Measurements from ENCODE around the gene SAMD13.

SAMD13 gene, protein sequence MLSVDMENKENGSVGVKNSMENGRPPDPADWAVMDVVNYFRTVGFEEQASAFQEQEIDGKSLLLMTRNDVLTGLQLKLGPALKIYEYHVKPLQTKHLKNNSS
- long read RNA-seq, transcript SAMD13-206 (4 exons, 785 nt), result major isoform, 10 of 36 reads
- long read RNA-seq, partial matches to known transcripts, result 8 of 36 reads
- long read RNA-seq, other reads (novel, unspliced or antisense), result 13 of 36 reads

DNA sequence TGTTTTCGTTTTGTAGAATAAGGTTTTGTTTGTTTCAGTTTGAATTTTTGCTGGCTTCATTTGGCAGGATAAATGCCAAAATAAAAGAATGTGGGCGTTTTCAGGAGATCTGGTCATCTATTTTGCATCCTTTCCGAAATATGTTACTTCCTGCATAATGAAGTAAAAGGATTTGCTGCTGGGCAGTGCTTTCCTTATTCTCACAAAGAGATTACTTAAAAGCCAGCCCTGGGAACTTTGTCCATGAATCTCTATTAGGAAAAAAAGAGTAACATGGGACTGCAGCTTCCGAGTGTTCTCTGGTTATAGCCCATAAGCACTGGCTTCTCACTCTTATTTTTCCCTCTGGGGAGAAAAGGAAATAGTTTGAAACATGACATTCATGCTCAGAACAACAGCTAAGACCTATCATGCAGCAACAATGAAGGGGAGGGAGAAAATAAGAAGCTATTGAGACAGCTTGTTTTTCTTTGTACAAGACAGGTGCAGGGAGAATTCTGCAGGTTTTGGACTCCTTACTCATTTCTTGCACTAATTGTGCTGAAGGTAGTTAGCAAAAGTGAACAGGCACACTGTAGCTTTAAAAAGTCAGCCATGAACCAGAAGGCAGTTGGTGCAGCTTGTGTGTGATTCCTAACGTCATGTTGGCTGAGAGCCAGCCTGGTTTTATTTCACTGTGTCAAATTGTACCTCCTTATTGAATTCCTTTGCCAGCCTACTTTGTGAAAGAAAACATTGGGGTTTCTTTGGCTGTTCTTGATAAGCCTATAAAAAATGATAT, at the start of gene SAMD13:
Gene SAMD13 (plus strand): TSS at position 705 of the 781 bp plus-strand sequence. CDS start 1,527 bp downstream, outside the sequence.
- peak within 1 kb of the TSS; percentile 95 for H3K27ac ChIP-seq (replicated peaks)
- H3K27me3 ChIP-seq (ENCODE audit: insufficient read depth, poor library complexity, severe bottlenecking), result no peaks in the 10 kb centered on the region
- peak; percentile 58 to 76 for DNase-seq (ENCODE audit: low read depth in 1 of 2, low spot score in 1 of 2)
- peak within 1 kb of the TSS; percentile 33 for H3K4me3 ChIP-seq (replicated peaks; ENCODE audit: insufficient read depth, low read length)
- no peak for TF ChIP-seq POLR2AphosphoS5 (IDR thresholded peaks at IDR 0.05; ENCODE audit: low read depth)
- TF ChIP-seq, protein P1, sequence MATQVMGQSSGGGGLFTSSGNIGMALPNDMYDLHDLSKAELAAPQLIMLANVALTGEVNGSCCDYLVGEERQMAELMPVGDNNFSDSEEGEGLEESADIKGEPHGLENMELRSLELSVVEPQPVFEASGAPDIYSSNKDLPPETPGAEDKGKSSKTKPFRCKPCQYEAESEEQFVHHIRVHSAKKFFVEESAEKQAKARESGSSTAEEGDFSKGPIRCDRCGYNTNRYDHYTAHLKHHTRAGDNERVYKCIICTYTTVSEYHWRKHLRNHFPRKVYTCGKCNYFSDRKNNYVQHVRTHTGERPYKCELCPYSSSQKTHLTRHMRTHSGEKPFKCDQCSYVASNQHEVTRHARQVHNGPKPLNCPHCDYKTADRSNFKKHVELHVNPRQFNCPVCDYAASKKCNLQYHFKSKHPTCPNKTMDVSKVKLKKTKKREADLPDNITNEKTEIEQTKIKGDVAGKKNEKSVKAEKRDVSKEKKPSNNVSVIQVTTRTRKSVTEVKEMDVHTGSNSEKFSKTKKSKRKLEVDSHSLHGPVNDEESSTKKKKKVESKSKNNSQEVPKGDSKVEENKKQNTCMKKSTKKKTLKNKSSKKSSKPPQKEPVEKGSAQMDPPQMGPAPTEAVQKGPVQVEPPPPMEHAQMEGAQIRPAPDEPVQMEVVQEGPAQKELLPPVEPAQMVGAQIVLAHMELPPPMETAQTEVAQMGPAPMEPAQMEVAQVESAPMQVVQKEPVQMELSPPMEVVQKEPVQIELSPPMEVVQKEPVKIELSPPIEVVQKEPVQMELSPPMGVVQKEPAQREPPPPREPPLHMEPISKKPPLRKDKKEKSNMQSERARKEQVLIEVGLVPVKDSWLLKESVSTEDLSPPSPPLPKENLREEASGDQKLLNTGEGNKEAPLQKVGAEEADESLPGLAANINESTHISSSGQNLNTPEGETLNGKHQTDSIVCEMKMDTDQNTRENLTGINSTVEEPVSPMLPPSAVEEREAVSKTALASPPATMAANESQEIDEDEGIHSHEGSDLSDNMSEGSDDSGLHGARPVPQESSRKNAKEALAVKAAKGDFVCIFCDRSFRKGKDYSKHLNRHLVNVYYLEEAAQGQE (IDR thresholded peaks at IDR 0.05; ENCODE audit: insufficient replicate concordance, low read depth), result no peak
- no peak for TF ChIP-seq SPI1 (IDR thresholded peaks at IDR 0.05; ENCODE audit: borderline replicate concordance, low read depth)
- no peak for TF ChIP-seq GABPA (IDR thresholded peaks at IDR 0.05; ENCODE audit: low read depth)
- TF ChIP-seq, protein P2, sequence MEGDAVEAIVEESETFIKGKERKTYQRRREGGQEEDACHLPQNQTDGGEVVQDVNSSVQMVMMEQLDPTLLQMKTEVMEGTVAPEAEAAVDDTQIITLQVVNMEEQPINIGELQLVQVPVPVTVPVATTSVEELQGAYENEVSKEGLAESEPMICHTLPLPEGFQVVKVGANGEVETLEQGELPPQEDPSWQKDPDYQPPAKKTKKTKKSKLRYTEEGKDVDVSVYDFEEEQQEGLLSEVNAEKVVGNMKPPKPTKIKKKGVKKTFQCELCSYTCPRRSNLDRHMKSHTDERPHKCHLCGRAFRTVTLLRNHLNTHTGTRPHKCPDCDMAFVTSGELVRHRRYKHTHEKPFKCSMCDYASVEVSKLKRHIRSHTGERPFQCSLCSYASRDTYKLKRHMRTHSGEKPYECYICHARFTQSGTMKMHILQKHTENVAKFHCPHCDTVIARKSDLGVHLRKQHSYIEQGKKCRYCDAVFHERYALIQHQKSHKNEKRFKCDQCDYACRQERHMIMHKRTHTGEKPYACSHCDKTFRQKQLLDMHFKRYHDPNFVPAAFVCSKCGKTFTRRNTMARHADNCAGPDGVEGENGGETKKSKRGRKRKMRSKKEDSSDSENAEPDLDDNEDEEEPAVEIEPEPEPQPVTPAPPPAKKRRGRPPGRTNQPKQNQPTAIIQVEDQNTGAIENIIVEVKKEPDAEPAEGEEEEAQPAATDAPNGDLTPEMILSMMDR (IDR thresholded peaks at IDR 0.05; ENCODE audit: insufficient read depth, low read length), result no peak

DNA sequence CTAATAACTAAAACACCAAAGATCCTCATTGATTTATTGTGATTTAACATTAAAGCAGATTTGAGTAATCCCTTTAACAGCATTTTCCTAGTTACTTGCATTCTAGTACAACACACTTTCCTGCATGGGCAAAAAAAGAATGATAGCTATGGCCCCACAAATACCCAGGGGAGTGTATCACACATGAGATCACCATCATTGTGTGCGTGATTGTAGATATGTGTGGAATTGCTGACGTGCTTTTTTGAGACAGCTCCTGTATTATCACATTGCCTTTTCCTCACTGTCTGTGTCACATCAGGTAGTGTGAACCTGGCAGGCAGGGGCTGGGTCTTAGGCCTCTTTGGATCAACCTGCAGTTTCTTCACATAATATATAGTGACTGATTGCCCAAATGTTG, 48.5 kb upstream of the SAMD13 start:
- TF ChIP-seq SPI1 (IDR thresholded peaks at IDR 0.05; ENCODE audit: borderline replicate concordance, low read depth) (no peak), GABPA (IDR thresholded peaks at IDR 0.05; ENCODE audit: low read depth) (no peak)
- TF ChIP-seq, protein P1 (IDR thresholded peaks at IDR 0.05; ENCODE audit: insufficient replicate concordance, low read depth), result no peak
- TF ChIP-seq, protein P2 (IDR thresholded peaks at IDR 0.05; ENCODE audit: insufficient read depth, low read length), result no peak
- DNase-seq (ENCODE audit: low read depth in 1 of 2, low spot score in 1 of 2), result no peak
- Histone ChIP-seq H3K27ac (replicated peaks) (no peak overlapping the region), H3K27me3 (ENCODE audit: insufficient read depth, poor library complexity, severe bottlenecking) (no peaks in the 10 kb centered on the region), H3K4me3 (replicated peaks; ENCODE audit: insufficient read depth, low read length) (no peak overlapping the region)

DNA sequence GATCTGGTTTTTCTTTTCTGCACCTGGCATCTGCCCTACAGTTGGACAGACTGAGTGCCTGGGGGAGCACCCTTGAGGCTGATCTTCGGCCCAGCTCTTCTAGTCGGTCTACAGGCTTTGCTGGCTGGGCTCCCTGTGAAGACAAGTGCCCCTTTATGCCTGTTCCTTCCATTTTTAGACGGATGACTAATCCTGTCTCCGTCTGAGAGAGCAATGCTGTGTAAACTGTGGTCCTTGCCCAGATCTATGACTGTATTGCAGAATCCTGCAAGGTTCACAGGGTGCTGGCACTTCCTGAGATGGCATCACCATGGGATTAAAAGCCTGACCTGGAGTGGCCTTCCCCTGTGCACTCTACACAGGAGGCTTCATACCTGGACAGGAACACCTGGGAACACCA, 47.6 kb upstream of the SAMD13 start:
- no peak for TF ChIP-seq GABPA (IDR thresholded peaks at IDR 0.05; ENCODE audit: low read depth)
- TF ChIP-seq, protein P2 (IDR thresholded peaks at IDR 0.05; ENCODE audit: insufficient read depth, low read length), result no peak
- TF ChIP-seq POLR2AphosphoS5 (IDR thresholded peaks at IDR 0.05; ENCODE audit: low read depth), result no peak
- TF ChIP-seq, protein P1 (IDR thresholded peaks at IDR 0.05; ENCODE audit: insufficient replicate concordance, low read depth), result no peak
- TF ChIP-seq SPI1 (IDR thresholded peaks at IDR 0.05; ENCODE audit: borderline replicate concordance, low read depth), result no peak
- Histone ChIP-seq H3K4me3 (replicated peaks; ENCODE audit: insufficient read depth, low read length) (no peak overlapping the region), H3K27ac (replicated peaks) (no peak overlapping the region), H3K27me3 (ENCODE audit: insufficient read depth, poor library complexity, severe bottlenecking) (no peaks in the 10 kb centered on the region)
- DNase-seq (ENCODE audit: low read depth in 1 of 2, low spot score in 1 of 2), result no peak
